Measurements from ENCODE around the gene FAM180B.

The FAM180B gene

DNA sequence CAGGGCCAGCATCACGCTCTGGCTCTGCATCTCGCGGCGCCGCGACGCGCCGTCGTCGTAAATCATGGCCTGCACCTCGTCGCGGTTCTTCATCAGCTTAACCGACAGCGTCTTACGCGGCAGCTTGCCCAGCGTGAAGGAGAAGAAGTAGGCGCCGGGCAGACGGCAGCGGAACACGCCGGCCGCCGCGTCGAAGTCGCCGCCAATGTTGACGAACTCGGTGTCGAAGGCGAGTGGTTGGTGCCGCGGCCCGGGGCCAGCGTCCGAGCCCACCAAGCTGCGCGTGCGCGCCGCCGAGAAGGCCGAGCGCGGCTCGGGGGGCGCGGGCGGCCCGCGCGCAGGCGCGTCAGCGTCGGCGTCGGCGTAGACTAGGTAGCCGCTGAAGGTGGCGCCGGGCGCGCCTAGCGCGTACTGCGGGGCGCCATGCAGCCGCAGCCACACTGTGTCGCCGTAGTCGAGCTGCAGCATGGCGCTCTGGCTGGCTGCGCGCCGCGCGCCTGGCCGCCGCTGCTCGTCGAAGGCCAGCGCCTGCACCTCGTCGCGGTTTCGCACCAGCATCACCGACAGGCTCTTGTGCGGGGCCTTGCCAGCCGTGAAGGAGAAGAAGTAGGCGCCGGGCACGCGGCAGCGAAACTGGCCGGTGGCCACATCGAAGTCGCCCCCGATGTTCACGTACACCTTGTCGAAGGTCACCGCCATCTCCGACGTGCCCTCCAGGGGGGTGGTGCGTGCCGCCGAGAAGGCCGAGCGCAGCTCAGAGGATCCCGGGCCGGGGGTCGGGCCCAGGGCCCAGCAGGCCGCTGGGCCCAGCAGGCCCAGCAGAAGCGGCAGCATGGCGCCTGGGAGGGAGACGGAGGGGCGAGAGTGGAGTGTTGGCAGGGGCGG is 3.7 kb downstream of the FAM180B start:
- POLR2A ChIA-PET: no interaction called here
- H3K4me1 ChIP-seq (ENCODE audit: control insufficient read depth, insufficient read depth, low read length): no peaks in the 10 kb centered on the region
- H3K27ac ChIP-seq (ENCODE audit: extremely low read depth, low read depth, low read length): no peak overlapping the region
- H3K36me3 ChIP-seq (ENCODE audit: control insufficient read depth in 2 of 2, insufficient read depth in 1 of 2, low read length in 2 of 2): peaks cover under 1 to 3% of the 10 kb centered on the region in 2 experiments; a peak in 2 of 3 replicates
- CTCF ChIA-PET: interaction anchor here (0.6 kb wide), 1 partner anchor 217 kb away, joined by 3 read pairs; no protein-coding TSS in a partner anchor
- H3K4me3 ChIP-seq (ENCODE audit: low read depth, low read length): no peak overlapping the region
- TF ChIP-seq ZNF623 (tag by site-specific recombination; IDR thresholded peaks at IDR 0.05): no peak
- TF ChIP-seq ZNF530 (tag by site-specific recombination; IDR thresholded peaks at IDR 0.05; ENCODE audit: low read depth): no peak
- no peak for TF ChIP-seq ZNF423 (tag by site-specific recombination; IDR thresholded peaks at IDR 0.05)
- TF ChIP-seq ZNF837 (tag by site-specific recombination; IDR thresholded peaks at IDR 0.05): no peak
- TF ChIP-seq ZNF266 (tag by site-specific recombination; IDR thresholded peaks at IDR 0.05; ENCODE audit: low read depth): no peak
- no peak for TF ChIP-seq ZIC2 (tag by site-specific recombination; IDR thresholded peaks at IDR 0.05)
- TF ChIP-seq ZNF785 (tag by site-specific recombination; IDR thresholded peaks at IDR 0.05): no peak
- no peak for TF ChIP-seq ZNF747 (tag by site-specific recombination; IDR thresholded peaks at IDR 0.05)
- TF ChIP-seq ZNF354C (tag by site-specific recombination; IDR thresholded peaks at IDR 0.05; ENCODE audit: borderline replicate concordance, low read depth): no peak
- TF ChIP-seq, protein P1, sequence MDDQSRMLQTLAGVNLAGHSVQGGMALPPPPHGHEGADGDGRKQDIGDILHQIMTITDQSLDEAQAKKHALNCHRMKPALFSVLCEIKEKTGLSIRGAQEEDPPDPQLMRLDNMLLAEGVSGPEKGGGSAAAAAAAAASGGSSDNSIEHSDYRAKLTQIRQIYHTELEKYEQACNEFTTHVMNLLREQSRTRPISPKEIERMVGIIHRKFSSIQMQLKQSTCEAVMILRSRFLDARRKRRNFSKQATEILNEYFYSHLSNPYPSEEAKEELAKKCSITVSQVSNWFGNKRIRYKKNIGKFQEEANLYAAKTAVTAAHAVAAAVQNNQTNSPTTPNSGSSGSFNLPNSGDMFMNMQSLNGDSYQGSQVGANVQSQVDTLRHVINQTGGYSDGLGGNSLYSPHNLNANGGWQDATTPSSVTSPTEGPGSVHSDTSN (CRISPR knock-in tag; IDR thresholded peaks at IDR 0.05): no peak
- no peak for TF ChIP-seq ZNF843 (tag by site-specific recombination; IDR thresholded peaks at IDR 0.05)
- TF ChIP-seq ZNF175 (tag by site-specific recombination; IDR thresholded peaks at IDR 0.05): no peak
- TF ChIP-seq ZNF549 (tag by site-specific recombination; IDR thresholded peaks at IDR 0.05): no peak
- no peaks in the 10 kb centered on the region for H3K9me3 ChIP-seq (ENCODE audit: control insufficient read depth, insufficient read depth, low read depth, low read length)

DNA sequence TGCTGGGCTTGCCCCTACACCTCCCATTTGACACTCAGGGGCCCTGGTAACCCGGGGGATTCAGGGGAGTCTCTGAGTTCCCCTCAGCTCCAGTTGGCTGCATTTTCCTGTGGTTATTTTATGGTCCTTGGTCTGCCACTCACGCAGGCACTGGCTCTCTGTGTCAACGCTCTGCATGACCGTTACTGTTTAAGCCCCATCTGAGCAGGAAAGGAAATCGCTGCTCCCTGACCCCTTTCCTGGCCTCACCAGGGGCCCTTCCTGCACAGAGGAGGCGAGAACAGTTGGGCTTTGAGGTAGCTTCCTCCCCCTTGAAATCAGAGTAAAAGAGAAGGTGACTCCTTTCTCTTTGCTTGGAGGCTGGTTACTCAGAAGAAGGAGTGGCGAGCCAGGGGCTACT is 5.3 kb downstream of the FAM180B start:
- TF ChIP-seq ZNF610 (tag by site-specific recombination; IDR thresholded peaks at IDR 0.05; ENCODE audit: borderline replicate concordance) (no peak), ZNF624 (tag by site-specific recombination; IDR thresholded peaks at IDR 0.05) (no peak), ZNF202 (tag by site-specific recombination; IDR thresholded peaks at IDR 0.05; ENCODE audit: borderline replicate concordance) (no peak), ZNF48 (tag by site-specific recombination; IDR thresholded peaks at IDR 0.05) (no peak), ZNF354C (tag by site-specific recombination; IDR thresholded peaks at IDR 0.05; ENCODE audit: borderline replicate concordance, low read depth) (no peak), ZNF677 (tag by site-specific recombination; IDR thresholded peaks at IDR 0.05) (no peak), SP3 (tag by site-specific recombination; IDR thresholded peaks at IDR 0.05) (no peak), ZNF777 (tag by site-specific recombination; IDR thresholded peaks at IDR 0.05; ENCODE audit: borderline replicate concordance) (no peak), ZXDB (tag by site-specific recombination; IDR thresholded peaks at IDR 0.05) (no peak), ZNF214 (tag by site-specific recombination; IDR thresholded peaks at IDR 0.05; ENCODE audit: borderline replicate concordance) (no peak)
- TF ChIP-seq, protein P2, sequence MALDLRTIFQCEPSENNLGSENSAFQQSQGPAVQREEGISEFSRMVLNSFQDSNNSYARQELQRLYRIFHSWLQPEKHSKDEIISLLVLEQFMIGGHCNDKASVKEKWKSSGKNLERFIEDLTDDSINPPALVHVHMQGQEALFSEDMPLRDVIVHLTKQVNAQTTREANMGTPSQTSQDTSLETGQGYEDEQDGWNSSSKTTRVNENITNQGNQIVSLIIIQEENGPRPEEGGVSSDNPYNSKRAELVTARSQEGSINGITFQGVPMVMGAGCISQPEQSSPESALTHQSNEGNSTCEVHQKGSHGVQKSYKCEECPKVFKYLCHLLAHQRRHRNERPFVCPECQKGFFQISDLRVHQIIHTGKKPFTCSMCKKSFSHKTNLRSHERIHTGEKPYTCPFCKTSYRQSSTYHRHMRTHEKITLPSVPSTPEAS (tag by site-specific recombination; IDR thresholded peaks at IDR 0.05): no peak
- TF ChIP-seq, protein P3, sequence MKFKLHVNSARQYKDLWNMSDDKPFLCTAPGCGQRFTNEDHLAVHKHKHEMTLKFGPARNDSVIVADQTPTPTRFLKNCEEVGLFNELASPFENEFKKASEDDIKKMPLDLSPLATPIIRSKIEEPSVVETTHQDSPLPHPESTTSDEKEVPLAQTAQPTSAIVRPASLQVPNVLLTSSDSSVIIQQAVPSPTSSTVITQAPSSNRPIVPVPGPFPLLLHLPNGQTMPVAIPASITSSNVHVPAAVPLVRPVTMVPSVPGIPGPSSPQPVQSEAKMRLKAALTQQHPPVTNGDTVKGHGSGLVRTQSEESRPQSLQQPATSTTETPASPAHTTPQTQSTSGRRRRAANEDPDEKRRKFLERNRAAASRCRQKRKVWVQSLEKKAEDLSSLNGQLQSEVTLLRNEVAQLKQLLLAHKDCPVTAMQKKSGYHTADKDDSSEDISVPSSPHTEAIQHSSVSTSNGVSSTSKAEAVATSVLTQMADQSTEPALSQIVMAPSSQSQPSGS (tag by site-specific recombination; IDR thresholded peaks at IDR 0.05; ENCODE audit: low read depth): no peak
- TF ChIP-seq, protein P4, sequence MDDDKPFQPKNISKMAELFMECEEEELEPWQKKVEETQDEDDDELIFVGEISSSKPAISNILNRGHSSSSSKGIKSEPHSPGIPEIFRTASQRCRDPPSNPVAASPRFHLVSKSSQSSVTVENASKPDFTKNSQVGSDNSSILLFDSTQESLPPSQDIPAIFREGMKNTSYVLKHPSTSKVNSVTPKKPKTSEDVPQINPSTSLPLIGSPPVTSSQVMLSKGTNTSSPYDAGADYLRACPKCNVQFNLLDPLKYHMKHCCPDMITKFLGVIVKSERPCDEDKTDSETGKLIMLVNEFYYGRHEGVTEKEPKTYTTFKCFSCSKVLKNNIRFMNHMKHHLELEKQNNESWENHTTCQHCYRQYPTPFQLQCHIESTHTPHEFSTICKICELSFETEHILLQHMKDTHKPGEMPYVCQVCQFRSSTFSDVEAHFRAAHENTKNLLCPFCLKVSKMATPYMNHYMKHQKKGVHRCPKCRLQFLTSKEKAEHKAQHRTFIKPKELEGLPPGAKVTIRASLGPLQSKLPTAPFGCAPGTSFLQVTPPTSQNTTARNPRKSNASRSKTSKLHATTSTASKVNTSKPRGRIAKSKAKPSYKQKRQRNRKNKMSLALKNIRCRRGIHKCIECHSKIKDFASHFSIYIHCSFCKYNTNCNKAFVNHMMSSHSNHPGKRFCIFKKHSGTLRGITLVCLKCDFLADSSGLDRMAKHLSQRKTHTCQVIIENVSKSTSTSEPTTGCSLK (tag by site-specific recombination; IDR thresholded peaks at IDR 0.05): no peak
- TF ChIP-seq, protein P5, sequence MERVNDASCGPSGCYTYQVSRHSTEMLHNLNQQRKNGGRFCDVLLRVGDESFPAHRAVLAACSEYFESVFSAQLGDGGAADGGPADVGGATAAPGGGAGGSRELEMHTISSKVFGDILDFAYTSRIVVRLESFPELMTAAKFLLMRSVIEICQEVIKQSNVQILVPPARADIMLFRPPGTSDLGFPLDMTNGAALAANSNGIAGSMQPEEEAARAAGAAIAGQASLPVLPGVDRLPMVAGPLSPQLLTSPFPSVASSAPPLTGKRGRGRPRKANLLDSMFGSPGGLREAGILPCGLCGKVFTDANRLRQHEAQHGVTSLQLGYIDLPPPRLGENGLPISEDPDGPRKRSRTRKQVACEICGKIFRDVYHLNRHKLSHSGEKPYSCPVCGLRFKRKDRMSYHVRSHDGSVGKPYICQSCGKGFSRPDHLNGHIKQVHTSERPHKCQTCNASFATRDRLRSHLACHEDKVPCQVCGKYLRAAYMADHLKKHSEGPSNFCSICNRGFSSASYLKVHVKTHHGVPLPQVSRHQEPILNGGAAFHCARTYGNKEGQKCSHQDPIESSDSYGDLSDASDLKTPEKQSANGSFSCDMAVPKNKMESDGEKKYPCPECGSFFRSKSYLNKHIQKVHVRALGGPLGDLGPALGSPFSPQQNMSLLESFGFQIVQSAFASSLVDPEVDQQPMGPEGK (tag by site-specific recombination; IDR thresholded peaks at IDR 0.05): no peak
- peaks cover 0 to 2% of the 10 kb centered on the region in 2 experiments; a peak in 1 of 3 replicates for H3K36me3 ChIP-seq (ENCODE audit: control insufficient read depth in 2 of 2, insufficient read depth in 1 of 2, low read length in 2 of 2)
- H3K4me1 ChIP-seq (ENCODE audit: control insufficient read depth, insufficient read depth, low read length): no peaks in the 10 kb centered on the region
- no peak overlapping the region for H3K4me3 ChIP-seq (ENCODE audit: low read depth, low read length)
- H3K9me3 ChIP-seq (ENCODE audit: control insufficient read depth, insufficient read depth, low read depth, low read length): no peaks in the 10 kb centered on the region
- no peak overlapping the region for H3K27ac ChIP-seq (ENCODE audit: extremely low read depth, low read depth, low read length)
- ChIA-PET CTCF (no interaction called here), POLR2A (interaction anchor here (0.6 kb wide), 1 partner anchor 23 kb away, joined by 3 read pairs; no protein-coding TSS in a partner anchor)

Measured in HEK293 (cell line).